Measurements from ENCODE around the gene PIBF1. TPM values are rescaled to one million over a fixed set of nuclear protein-coding genes. Genes with fewer than 3 reads are reported as not detected.

Gene PIBF1
- polyA plus RNA-seq, 4 donors, result 40.5 to 44.8 (median 44.6) TPM

- DNase-seq (ENCODE audit: low read depth in 4 of 4, low spot score in 3 of 4), result no peak
Observed at GRCh38 chr13:73058432-73058735, 276.5 kb downstream of the PIBF1 start.

GRCh38 chr13:73058736-73059459 lies 277.0 kb downstream of the PIBF1 start, which contains the start of gene KLF5:
Gene KLF5, plus strand, starts transcription at chr13:73059005. Its CDS starts 323 bp downstream, at chr13:73059328.
- DNase-seq (ENCODE audit: low read depth in 4 of 4, low spot score in 3 of 4), result peak; percentile 79 to 88 (median 82)

GRCh38 chr13:73059460-73060250 lies 277.7 kb downstream of the PIBF1 start:
- DNase-seq (ENCODE audit: low read depth in 4 of 4, low spot score in 3 of 4), result peak in 2 of 4 donors; percentile 30 to 56

- DNase-seq (ENCODE audit: low read depth in 4 of 4, low spot score in 3 of 4), result peak in 2 of 4 donors; percentile 30 to 44
Observed at GRCh38 chr13:73060251-73061160, 278.6 kb downstream of the PIBF1 start.

GRCh38 chr13:73061473-73061872 lies 279.5 kb downstream of the PIBF1 start:
- DNase-seq (ENCODE audit: low read depth in 4 of 4, low spot score in 3 of 4), result no peak

GRCh38 chr13:73061876-73062275 lies 279.9 kb downstream of the PIBF1 start:
- no peak for DNase-seq (ENCODE audit: low read depth in 4 of 4, low spot score in 3 of 4)

- DNase-seq (ENCODE audit: low read depth in 4 of 4, low spot score in 3 of 4), result no peak
Observed at GRCh38 chr13:73062468-73062867, 280.5 kb downstream of the PIBF1 start.

GRCh38 chr13:73063166-73063565 lies 281.2 kb downstream of the PIBF1 start:
- DNase-seq (ENCODE audit: low read depth in 4 of 4, low spot score in 3 of 4), result no peak

- no peak for DNase-seq (ENCODE audit: low read depth in 4 of 4, low spot score in 3 of 4)
Observed at GRCh38 chr13:73065036-73065435, 283.1 kb downstream of the PIBF1 start.

- no peak for DNase-seq (ENCODE audit: low read depth in 4 of 4, low spot score in 3 of 4)
Observed at GRCh38 chr13:73065665-73066340, 283.9 kb downstream of the PIBF1 start.

Other genes starting within 250 kb of the PIBF1 start
- 10 to 100 TPM; 24.7 to 29.8 (median 27.1) TPM for gene MZT1, start 54.5 kb upstream of the PIBF1 start, polyA plus RNA-seq (ENCODE audit: insufficient read length in 4 of 4)
- 10 to 100 TPM in 2 of 4 donors, 1 to 10 TPM in 2; 7.6 to 11.0 (median 9.4) TPM for gene BORA, start 54.2 kb upstream of the PIBF1 start, polyA plus RNA-seq (ENCODE audit: insufficient read length in 4 of 4)
- 10 to 100 TPM; 34.2 to 42.4 (median 41.3) TPM for gene DIS3, start 233 bp upstream of the PIBF1 start, polyA plus RNA-seq (ENCODE audit: insufficient read length in 4 of 4)